ENCODE results near the gene LY6G6D.

- TF ChIP-seq CTCF (conservative IDR thresholded peaks at IDR 0.05), result no peak
- TF ChIP-seq ZFX (IDR thresholded peaks at IDR 0.05), result no peak
Observed at GRCh38 chr6:31767096-31767645, 52.0 kb downstream of the LY6G6D start.
